ENCODE measurements around the gene IL3RA. TPM values are rescaled to one million over a fixed set of nuclear protein-coding genes. Genes with fewer than 3 reads are reported as not detected.

IL3RA gene
- total RNA-seq, 1 experiment from 2014 or later: not detected

DNA sequence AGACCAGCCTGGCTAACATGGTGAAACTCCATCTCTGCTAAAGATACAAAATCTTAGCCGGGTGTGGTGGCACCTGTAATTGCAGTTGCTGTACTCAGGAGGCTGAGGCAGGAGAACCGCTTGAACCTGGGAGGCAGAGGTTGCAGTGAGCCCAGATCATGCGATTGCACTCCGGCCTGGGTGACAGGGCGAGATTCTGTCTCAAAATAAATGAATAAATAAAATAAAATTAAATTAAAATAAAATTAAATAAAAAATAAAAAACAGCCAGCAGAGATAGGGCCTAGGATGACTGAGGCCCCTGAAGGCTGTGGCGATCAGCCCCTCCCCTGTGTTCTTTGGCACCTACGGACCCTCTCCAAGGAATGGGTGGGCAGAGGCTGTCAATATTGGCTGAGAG lies 22.8 kb upstream of the IL3RA start:
- peaks cover 11% of the 10 kb centered on the region for H3K9me3 Mint-ChIP-seq (ENCODE audit: unreplicated experiment)
- no TSS peak for BruUV-seq (replicated peaks)
- intact Hi-C loops (cut with micrococcal nuclease): no loop called here
- ChIA-PET CTCF (no interaction called here), POLR2A (no interaction called here)
- no peaks in the 10 kb centered on the region for H3K27me3 Mint-ChIP-seq (ENCODE audit: insufficient read depth, unreplicated experiment)
- no peaks in the 10 kb centered on the region for H3K4me1 Mint-ChIP-seq (ENCODE audit: insufficient read depth, unreplicated experiment)
- H3K36me3 Mint-ChIP-seq (ENCODE audit: insufficient read depth, unreplicated experiment): no peaks in the 10 kb centered on the region
- no peak overlapping the region for H3K4me3 Mint-ChIP-seq (ENCODE audit: unreplicated experiment)
- DNase-seq (ENCODE audit: unreplicated experiment): no peak
- TF ChIP-seq, protein P1, sequence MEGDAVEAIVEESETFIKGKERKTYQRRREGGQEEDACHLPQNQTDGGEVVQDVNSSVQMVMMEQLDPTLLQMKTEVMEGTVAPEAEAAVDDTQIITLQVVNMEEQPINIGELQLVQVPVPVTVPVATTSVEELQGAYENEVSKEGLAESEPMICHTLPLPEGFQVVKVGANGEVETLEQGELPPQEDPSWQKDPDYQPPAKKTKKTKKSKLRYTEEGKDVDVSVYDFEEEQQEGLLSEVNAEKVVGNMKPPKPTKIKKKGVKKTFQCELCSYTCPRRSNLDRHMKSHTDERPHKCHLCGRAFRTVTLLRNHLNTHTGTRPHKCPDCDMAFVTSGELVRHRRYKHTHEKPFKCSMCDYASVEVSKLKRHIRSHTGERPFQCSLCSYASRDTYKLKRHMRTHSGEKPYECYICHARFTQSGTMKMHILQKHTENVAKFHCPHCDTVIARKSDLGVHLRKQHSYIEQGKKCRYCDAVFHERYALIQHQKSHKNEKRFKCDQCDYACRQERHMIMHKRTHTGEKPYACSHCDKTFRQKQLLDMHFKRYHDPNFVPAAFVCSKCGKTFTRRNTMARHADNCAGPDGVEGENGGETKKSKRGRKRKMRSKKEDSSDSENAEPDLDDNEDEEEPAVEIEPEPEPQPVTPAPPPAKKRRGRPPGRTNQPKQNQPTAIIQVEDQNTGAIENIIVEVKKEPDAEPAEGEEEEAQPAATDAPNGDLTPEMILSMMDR (IDR thresholded peaks at IDR 0.05; ENCODE audit: unreplicated experiment): no peak
- no peak overlapping the region for H3K27ac Mint-ChIP-seq (ENCODE audit: low read depth, unreplicated experiment)

DNA sequence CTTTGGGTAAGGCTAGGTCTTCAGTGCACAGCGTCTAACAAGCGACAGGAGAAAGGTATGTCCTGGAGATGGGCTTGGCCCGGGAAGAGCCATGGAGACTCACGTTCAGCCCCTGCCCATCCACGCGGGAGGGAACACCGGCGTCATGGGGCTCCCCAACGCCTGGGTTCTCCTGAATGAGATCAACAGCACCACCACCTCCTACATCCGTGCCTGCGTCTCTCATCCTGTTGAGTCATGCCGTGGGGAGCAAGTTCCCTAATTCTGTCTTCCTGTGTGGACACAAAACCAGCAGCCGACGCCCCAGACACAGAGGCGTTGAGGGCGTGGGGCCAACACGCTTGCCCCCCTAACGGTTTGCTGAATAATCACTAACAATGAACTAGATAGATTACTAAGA lies 20.1 kb upstream of the IL3RA start:
- H3K4me3 Mint-ChIP-seq (ENCODE audit: unreplicated experiment): no peak overlapping the region
- no peaks in the 10 kb centered on the region for H3K4me1 Mint-ChIP-seq (ENCODE audit: insufficient read depth, unreplicated experiment)
- TF ChIP-seq, protein P1 (IDR thresholded peaks at IDR 0.05; ENCODE audit: unreplicated experiment): no peak
- ChIA-PET CTCF (no interaction called here), POLR2A (no interaction called here)
- no TSS peak for BruUV-seq (replicated peaks)
- DNase-seq (ENCODE audit: unreplicated experiment): no peak
- no peaks in the 10 kb centered on the region for H3K27me3 Mint-ChIP-seq (ENCODE audit: insufficient read depth, unreplicated experiment)
- intact Hi-C loops (cut with micrococcal nuclease): no loop called here
- H3K27ac Mint-ChIP-seq (ENCODE audit: low read depth, unreplicated experiment): no peak overlapping the region
- peaks cover 11% of the 10 kb centered on the region for H3K9me3 Mint-ChIP-seq (ENCODE audit: unreplicated experiment)
- no peaks in the 10 kb centered on the region for H3K36me3 Mint-ChIP-seq (ENCODE audit: insufficient read depth, unreplicated experiment)

DNA sequence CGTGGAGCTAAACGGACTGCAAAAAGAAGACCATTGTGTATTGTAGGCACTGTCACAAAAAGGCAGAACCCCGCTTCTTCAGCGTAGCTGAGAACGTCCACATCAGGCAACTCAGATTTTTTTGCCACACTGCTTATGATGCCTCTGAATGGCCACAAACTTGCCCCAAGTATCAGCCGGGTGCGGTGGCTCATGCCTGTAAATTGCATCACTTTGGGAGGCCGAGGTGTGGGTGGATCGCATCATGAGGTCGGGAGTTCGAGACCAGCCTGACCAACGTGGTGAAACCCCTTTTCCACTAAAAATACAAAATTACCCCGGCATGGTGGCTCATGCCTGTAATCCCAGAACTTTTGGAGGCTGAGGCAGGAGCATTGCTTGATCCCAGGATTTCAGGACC lies 14.9 kb upstream of the IL3RA start:
- Mint-ChIP-seq H3K36me3 (ENCODE audit: insufficient read depth, unreplicated experiment) (no peaks in the 10 kb centered on the region), H3K4me3 (ENCODE audit: unreplicated experiment) (no peak overlapping the region), H3K27ac (ENCODE audit: low read depth, unreplicated experiment) (no peak overlapping the region), H3K9me3 (ENCODE audit: unreplicated experiment) (no peaks in the 10 kb centered on the region), H3K4me1 (ENCODE audit: insufficient read depth, unreplicated experiment) (no peaks in the 10 kb centered on the region), H3K27me3 (ENCODE audit: insufficient read depth, unreplicated experiment) (no peaks in the 10 kb centered on the region)
- TF ChIP-seq, protein P1 (IDR thresholded peaks at IDR 0.05; ENCODE audit: unreplicated experiment): no peak
- ChIA-PET CTCF (no interaction called here), POLR2A (no interaction called here)
- no peak for DNase-seq (ENCODE audit: unreplicated experiment)
- intact Hi-C loops (cut with micrococcal nuclease): no loop called here
- no TSS peak for BruUV-seq (replicated peaks)

GRCh38 chrX:1322393-1322792 lies 14.2 kb upstream of the IL3RA start:
- no TSS peak for BruUV-seq (replicated peaks)
- H3K27me3 Mint-ChIP-seq (ENCODE audit: insufficient read depth, unreplicated experiment): no peaks in the 10 kb centered on the region
- no peak overlapping the region for H3K4me3 Mint-ChIP-seq (ENCODE audit: unreplicated experiment)
- no peaks in the 10 kb centered on the region for H3K4me1 Mint-ChIP-seq (ENCODE audit: insufficient read depth, unreplicated experiment)
- ChIA-PET POLR2A (no interaction called here), CTCF (no interaction called here)
- TF ChIP-seq, protein P1 (IDR thresholded peaks at IDR 0.05; ENCODE audit: unreplicated experiment): no peak
- H3K27ac Mint-ChIP-seq (ENCODE audit: low read depth, unreplicated experiment): no peak overlapping the region
- DNase-seq (ENCODE audit: unreplicated experiment): no peak
- H3K36me3 Mint-ChIP-seq (ENCODE audit: insufficient read depth, unreplicated experiment): no peaks in the 10 kb centered on the region
- intact Hi-C loops (cut with micrococcal nuclease): no loop called here
- no peaks in the 10 kb centered on the region for H3K9me3 Mint-ChIP-seq (ENCODE audit: unreplicated experiment)
